Mucosa of descending colon (tissue), 3 donors: Measurements from ENCODE around the gene GCSAM. TPM values are rescaled to one million over a fixed set of nuclear protein-coding genes. Genes with fewer than 3 reads are reported as not detected.

Experiments used
- ATAC-seq: fragments of 200-7000 bp; cut with Tn5 transposase; one replicate; pipeline ENCODE4 v1.9.1; 2020; ENCODE audit warnings: mild to moderate bottlenecking, moderate library complexity
- DNase-seq, 3 donors: peaks; one replicate each; pipeline ENCODE4 v3.0.0-alpha.2; 2020
- H3K36me3 ChIP-seq: fragments of 200-600 bp; one replicate; pipeline ENCODE4 v1.8.0; 2021; ENCODE audit warnings: low read depth, mild to moderate bottlenecking
- H3K4me1 ChIP-seq: fragments of 200-600 bp; one replicate; pipeline ENCODE4 v1.8.0; 2021; ENCODE audit warnings: low read depth, mild to moderate bottlenecking
- H3K4me3 ChIP-seq: fragments of 200-600 bp; one replicate; pipeline ENCODE4 v1.8.0; 2021; ENCODE audit warnings: mild to moderate bottlenecking
- H3K9me3 ChIP-seq: fragments of 200-600 bp; one replicate; pipeline ENCODE4 v1.8.0; 2021; ENCODE audit warnings: mild to moderate bottlenecking
- intact Hi-C, 2 donors: fragments of 100-400 bp; cut with DNase I in 1 of 2; cut with micrococcal nuclease in 1 of 2; formaldehyde crosslinking; loops; one replicate each; pipeline versions ENCODE4 v1.11.0 to v1.11.1; 2022; cut with DNase I, micrococcal nuclease
- total RNA-seq, 3 donors: library from RNA; stranded (reverse); fragmentation: NEBNext Ultra II Directional in 2 of 3; extraction: Animal tissue kit (Norgen Biotek cat#: 25700) in 2 of 3; gene quantifications; one replicate each; pipeline versions ENCODE4 v1.2.1 to v1.2.4, GENCODE V29; 2021 to 2023
- TF ChIP-seq, protein P1 (sequence below): fragments of 200-600 bp; IDR thresholded peaks from one replicate; pipeline ENCODE4 v1.8.0; 2022; ENCODE audit warnings: antibody characterized with exemption, mild to moderate bottlenecking
- donor health status: DM: no; HTN: no; CAD: no; lungs with moderate emphysema.
- donor health status: DM: no; HTN: no; CAD: no.
- donor health status: DM: no; HTN: yes; CAD: no.

GCSAM gene
- total RNA-seq, 3 donors from 2014 or later = 0.36 to 0.41 TPM; not detected in 1

DNA sequence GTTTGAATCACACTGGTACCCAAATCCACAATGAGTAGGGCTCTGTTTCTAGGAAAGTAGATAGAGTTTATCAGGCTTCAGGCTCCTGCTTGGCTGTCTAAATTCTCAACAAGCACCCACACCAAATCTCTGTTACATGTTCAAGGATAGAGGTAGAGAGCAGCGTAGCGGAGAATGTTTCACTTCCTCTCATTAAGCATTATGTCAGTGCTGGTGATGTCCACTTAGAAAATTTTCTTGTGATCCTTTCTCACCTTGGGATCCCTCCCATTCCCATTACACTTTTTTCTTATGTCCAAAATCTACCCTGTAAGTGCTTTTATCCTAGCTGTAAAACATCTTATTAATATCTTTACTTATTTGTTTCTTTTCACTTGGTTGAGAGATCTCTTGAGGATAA, 34.7 kb upstream of the GCSAM start:
- intact Hi-C loops = no loop called here

DNA sequence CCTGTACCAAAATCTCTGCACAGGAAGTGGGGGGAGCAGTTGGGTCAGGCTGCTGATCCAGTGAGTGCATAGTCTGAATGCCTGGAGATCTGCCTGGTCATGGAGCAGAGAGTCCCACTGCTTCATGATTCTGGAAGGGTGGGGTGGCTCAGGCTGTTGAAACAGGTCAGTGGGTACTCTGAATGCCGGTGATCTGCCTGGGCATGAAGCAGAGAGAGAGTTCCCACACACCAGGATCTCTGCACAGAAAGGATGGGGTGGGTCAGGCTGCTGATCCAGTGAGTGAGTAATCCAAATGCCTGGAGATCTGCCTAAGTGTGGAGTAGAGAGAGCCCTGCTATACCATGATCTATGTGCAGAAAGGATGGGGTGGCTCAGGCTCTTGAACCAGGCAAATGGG, 16.1 kb upstream of the GCSAM start:
- Histone ChIP-seq H3K4me3 (no peak overlapping the region), H3K4me1 (no peaks in the 10 kb centered on the region), H3K9me3 (peaks cover 9% of the 10 kb centered on the region), H3K36me3 (no peaks in the 10 kb centered on the region)
- intact Hi-C loops = no loop called here
- ATAC-seq (no peak), DNase-seq (no peak)
- TF ChIP-seq, protein P1, sequence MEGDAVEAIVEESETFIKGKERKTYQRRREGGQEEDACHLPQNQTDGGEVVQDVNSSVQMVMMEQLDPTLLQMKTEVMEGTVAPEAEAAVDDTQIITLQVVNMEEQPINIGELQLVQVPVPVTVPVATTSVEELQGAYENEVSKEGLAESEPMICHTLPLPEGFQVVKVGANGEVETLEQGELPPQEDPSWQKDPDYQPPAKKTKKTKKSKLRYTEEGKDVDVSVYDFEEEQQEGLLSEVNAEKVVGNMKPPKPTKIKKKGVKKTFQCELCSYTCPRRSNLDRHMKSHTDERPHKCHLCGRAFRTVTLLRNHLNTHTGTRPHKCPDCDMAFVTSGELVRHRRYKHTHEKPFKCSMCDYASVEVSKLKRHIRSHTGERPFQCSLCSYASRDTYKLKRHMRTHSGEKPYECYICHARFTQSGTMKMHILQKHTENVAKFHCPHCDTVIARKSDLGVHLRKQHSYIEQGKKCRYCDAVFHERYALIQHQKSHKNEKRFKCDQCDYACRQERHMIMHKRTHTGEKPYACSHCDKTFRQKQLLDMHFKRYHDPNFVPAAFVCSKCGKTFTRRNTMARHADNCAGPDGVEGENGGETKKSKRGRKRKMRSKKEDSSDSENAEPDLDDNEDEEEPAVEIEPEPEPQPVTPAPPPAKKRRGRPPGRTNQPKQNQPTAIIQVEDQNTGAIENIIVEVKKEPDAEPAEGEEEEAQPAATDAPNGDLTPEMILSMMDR = no peak

More for the DNA sequence above, 34.7 kb upstream of the GCSAM start:
- Histone ChIP-seq H3K4me1 (no peaks in the 10 kb centered on the region), H3K36me3 (no peaks in the 10 kb centered on the region), H3K9me3 (no peaks in the 10 kb centered on the region), H3K4me3 (no peak overlapping the region)
- TF ChIP-seq, protein P1 = no peak
- ATAC-seq (no peak), DNase-seq (no peak)

DNA sequence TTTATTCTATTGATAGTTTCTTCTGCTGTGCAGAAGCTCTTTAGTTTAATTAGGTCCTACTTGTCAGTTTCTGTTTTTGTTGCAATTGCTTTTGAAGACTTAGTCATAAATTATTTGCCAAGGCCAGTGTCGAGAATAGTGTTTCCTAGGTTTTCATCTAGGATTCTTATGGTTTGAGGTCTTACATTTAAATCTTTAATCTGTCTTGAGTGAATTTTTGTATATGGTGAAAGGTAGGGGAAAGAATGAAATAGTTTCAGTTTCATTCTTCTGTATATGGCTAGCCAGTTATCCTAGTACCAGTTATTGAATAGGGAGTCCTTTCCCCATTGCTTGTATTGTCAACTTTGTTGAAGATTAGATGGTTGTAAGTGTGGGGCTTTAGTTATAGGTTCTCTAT, 10.6 kb upstream of the GCSAM start:
- Histone ChIP-seq H3K4me3 (no peak overlapping the region), H3K9me3 (no peaks in the 10 kb centered on the region), H3K36me3 (no peaks in the 10 kb centered on the region), H3K4me1 (no peaks in the 10 kb centered on the region)
- no peak for ATAC-seq
- intact Hi-C loops = no loop called here
- TF ChIP-seq, protein P1 = no peak
- DNase-seq = no peak

DNA sequence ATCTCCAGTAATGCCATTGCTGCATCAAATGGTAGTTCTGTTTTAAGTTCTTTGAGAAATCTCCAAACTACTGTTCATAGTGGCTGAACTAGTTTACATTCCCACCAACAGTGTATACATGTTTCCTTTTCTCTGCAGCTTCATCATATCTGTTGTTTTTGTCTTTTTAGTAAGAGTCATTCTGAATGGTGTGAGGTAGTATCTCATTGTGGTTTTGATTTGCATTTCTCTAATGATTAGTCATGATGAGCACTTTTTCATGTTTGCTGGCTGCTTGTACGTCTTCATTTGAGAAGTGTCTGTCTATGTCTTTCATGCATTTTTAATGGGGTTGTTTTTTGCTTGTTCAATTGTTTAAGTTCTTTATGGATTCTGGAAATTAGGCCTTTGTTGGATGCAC, 10.2 kb upstream of the GCSAM start:
- Histone ChIP-seq H3K9me3 (no peaks in the 10 kb centered on the region), H3K4me3 (no peak overlapping the region), H3K36me3 (no peaks in the 10 kb centered on the region), H3K4me1 (no peaks in the 10 kb centered on the region)
- intact Hi-C loops = no loop called here
- no peak for DNase-seq
- TF ChIP-seq, protein P1 = no peak
- no peak for ATAC-seq

DNA sequence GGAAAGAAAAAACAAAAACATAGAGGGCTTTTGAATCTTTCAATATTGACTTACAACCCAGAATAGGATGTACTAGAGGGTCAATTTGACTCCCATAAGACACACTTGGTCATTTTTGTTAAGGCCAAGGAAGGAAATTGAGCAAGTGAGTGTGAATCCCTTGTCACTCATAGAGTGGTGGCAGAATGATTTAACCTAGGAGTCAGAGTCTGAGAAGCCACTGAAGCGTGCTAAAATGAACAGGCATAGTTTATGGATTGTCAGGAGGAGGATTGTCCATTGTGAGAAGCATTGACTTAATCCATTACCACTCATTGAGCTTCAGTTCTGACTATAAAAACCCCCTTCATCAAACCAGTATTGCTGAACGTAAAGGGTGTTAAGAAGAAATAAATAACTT, 8.2 kb upstream of the GCSAM start:
- no peaks in the 10 kb centered on the region for H3K4me1 ChIP-seq
- intact Hi-C loops = no loop called here

More for the DNA sequence above, 8.2 kb upstream of the GCSAM start:
- ATAC-seq (no peak), DNase-seq (no peak)
- Histone ChIP-seq H3K36me3 (no peaks in the 10 kb centered on the region), H3K4me3 (no peak overlapping the region), H3K9me3 (no peaks in the 10 kb centered on the region)
- TF ChIP-seq, protein P1 = no peak
